ENCODE results near the gene MISP.
A peak's percentile ranks its signal among the peaks of the same experiment; 100 is the strongest.

DNA sequence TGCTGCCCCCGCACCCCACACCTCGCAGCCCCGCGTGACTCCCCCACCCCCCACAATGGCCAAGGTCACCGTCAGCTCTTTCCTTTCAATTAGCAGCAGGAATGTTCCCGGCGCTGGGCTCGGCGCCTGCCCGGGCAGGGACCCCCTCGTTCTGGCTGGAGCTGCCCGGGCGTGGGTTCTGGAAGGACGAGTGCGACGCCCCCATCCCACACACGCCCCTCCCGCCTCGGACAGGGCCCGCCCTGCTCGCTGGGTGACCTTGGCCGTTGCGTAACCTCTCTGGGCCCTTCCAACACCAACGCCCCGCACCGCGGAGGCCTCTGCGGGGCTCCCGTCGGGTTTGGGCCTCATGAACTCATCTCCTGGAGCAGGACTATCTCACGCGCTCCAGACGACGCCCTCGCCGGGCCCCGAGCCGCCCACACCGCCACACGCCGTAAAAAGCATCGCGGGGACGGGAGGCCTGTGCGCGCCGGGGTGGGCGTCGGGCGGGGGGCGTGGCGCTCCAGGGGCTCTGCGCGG is 31.9 kb upstream of the MISP start:
- TF ChIP-seq CTCF (IDR thresholded peaks at IDR 0.05) (no peak), POLR2AphosphoS5 (IDR thresholded peaks at IDR 0.05) (peak in 2 of 4 donors; percentile 20 to 32), POLR2A (IDR thresholded peaks at IDR 0.05) (no peak), EP300 (IDR thresholded peaks at IDR 0.05) (no peak)
